Stimulated activated CD4-positive, alpha-beta T cell treated with anti-CD3 and anti-CD28 coated beads, TNF-alpha, amount 100 ng/mL, for 24 hours (primary cell): ENCODE measurements around the gene SEL1L3.

Source experiments
- DNase-seq, 3 experiments: peaks; one replicate each; pipeline ENCODE4 v3.0.0-alpha.2; 2020; ENCODE audit warnings: low read depth in 3 of 3

SEL1L3 gene

DNA sequence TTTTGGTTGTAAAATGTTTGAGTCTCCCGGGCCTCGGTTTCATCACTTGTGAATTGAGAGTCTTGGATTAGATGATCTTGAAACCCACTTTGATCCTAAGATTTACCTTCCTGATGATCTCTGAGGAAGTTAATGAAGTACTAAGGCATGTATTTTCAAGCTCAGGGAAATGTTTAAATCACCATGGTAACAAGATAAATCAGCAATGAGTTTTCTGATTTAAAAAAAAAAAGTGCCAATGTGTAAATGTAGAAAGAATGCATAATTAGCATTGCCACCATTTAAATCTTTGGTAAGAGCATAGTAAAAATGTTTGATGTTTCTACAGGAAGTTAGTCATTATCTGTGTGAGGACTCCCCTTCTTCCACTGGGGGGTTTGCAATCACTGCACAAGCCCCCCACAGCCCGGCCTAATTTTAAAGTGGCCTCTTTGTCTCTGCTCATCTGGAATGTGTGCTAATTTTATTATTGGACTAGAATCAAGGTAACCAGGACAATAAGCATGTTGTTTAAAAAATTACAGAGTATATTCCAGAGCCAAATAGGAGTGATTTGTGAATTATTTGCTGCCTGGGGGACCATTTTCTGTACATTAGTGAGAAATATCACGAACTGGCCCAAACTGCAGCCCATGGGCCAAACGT is 113.5 kb downstream of the SEL1L3 start:
- no peak for DNase-seq

DNA sequence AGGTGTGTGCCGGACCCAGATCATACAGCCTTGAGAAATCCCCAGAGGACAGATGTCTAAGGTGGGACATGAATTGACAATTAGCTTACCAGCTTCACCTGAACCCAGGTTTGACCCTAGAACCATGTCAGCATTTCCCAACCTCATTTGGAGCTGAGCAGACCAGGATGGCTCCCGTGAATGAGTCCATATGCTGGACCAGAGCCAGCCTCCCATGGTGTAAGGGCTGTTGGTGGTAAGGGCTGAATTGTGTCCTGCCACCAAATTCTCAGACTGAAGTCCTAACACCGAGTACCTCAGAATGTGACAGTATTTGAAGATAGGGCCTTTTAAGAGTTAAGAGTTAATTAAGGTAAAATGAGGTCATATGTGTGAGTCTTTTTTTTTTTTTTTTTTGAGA is 118.8 kb downstream of the SEL1L3 start:
- DNase-seq, result no peak

DNA sequence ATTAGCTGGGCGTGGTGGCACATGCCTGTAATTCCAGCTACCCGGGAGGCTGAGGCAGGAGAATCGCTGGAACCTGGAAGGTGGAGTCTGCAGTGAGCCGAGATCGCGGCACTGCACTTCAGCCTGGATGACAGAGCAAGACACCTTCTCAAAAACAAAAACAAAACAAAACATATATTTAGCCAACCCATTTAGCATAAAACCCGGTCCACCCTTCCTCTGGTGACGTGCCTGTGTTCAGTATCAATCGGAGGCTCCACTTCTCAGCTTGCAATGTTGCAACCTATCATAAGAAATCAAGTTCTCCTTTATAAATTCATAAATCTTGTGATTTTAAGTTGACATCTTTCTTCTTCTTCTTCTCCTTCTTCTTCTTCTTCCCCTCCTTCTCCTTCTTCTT is 133.2 kb downstream of the SEL1L3 start:
- DNase-seq, result no peak

DNA sequence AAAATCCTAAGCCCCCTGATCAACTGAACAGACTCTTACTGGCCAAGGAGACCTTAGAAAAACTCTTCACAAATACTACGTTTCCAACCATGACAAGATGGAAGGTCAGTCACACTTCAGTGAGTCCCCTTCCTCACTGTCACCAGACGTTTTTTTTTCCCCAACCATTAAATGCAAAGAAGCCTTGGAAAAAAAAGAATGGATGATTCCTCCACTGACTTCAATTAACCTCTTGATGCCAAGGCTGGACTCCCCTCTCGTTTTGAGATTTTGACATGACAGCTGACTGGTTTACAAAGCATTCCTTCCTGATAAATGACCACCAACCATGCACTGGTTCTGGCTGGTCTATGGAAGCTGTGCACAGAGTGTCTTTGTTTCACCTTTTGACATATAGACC is 133.9 kb downstream of the SEL1L3 start:
- DNase-seq, result no peak

DNA sequence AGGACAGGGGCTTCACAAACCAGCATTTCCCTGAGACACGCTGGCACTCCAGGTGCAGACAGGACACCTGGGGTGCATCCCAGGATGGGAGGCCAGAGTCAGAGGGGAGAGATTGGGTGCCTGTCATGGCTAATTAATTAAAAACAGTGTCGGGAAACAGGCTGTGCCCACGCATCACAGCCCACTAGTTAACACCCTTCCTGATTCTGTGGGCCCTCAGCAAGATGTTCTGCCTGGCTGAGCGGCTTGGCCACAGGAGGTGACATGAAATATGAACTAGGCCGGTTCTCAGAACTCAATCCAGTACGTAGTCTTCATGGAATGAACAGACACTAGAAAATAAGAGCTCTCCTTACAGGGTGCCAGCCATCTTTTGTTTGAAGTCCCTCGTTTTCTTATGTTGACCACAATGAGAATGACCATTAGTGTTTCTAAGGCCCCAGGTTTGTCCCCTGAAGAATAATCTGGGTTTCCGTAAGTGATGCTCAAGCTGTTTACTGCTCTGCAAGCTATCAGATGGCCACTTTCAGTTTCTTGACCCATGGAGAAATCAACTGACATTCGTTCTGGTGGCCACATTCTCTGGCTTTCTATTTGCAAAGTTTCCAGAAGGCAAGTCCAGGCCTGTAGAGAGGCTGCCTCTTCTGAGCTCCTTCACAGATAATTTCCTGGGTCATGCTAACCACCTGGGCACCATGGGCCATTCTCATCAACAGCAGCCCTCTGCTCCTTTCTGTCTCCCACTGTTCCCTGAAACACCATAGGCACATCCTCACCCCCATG is 134.9 kb downstream of the SEL1L3 start:
- DNase-seq, result no peak

DNA sequence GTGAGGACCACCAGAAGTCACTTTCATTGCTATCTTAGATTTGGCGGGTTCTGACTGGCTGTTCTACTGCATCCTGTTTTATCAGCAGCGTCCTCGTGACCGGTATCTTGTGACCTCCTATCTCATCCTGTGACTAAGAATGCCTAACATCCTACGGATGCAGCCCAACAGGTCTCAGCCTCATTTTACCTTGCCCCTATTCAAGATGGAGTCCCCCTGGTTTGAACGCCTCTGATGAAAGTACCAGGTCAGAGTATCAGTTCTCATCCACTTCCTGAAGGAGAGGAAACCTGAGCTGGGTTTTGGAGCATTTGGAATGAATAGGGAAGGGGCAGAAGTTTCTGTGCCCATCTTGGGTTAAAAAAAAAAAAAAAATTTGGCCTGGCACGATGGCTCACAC is 136.9 kb downstream of the SEL1L3 start:
- no peak for DNase-seq

DNA sequence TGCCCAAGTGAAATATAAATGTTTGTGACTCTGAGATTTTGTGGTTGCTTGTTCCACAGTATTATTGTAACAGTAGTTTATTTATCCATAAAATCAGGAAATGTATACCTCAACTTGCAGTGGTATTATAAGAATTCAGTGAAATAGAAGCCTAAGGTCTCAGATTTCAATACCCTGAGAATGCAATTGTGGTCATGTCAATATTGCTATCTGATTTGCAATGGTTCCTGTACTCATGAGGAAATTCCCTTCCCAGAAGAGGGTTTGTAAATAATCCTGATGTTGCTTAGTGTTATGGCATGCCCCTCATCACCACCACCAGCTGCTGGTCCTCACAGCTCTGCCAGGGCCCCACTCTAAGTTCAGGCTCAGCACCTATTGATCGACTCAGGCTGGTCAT is 139.4 kb downstream of the SEL1L3 start:
- DNase-seq, result no peak

DNA sequence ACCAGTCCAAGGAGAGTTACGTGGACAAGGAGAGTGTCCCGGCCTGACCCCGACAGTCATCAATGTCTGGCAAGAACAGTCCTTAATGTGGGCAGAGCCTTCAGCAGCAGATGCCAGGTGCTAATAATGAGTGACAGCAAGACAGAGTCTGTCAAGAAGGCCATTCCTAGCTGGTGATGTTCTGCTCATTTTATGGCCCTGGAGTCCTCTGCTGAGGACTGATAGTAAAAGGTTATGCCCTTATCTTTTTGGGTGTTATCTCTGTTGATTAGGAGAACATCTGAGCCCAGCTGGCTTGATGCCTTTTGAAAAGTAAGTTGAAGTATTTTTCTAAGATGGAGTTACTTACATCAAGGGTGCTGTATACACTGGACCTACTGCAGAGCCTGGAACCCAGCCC is 139.8 kb downstream of the SEL1L3 start:
- DNase-seq, result no peak

DNA sequence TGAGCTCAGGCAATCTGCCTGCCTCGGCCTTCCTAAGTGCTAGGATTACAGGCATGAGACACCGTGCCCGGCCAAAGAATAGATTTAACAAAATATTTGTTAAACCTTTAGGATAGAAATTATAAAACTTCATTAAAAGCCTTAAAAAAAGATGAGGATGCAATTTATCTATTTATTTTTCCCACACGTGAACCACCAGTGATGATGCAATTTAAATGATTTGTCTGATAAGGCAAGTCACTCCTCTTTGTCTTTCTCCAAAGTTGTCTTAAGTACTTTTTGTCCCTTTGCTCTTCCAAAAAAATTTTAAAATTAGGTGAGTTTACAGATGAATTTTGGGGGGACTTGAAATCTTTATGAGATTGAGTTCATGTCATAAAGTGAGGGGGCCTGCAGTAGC is 149.0 kb downstream of the SEL1L3 start:
- DNase-seq, result no peak

DNA sequence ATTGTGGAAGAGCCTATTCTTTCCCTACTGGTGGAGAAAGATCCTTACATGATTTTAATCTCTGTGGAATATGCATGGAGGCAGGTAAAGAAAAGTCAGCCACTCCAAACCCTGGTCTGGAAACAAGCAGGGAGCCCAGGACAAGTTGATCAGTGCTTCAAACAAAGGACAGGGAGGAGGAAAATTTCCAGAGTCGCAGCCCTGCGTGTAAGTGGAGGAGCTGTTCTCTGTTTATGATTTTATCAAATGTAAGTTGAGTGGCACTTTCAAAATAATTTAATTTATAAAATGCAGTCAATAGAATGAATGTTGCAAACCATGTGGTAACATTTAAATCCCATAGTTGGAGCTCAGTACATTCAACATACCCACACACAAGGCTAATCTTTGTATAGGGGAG is 150.2 kb downstream of the SEL1L3 start:
- DNase-seq, result no peak

DNA sequence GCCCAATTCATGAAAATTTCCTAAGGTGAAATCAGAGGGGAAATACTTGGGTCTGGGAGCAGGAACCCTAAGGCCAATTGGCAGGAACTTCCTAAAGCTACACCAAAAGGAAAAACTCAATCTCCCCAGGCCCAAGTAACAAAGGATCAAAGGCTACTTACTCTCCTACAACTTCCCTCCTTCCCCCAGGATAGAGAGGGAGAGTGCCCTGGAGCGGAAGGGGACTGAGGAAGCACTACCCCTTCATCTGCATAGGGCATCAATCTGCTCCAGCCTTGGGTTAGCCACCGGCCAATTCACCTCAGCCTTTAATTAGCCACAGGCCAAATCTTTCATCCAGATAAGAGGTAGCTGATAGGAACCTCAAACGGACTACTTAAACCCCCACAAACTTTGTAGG is 152.2 kb downstream of the SEL1L3 start:
- no peak for DNase-seq

DNA sequence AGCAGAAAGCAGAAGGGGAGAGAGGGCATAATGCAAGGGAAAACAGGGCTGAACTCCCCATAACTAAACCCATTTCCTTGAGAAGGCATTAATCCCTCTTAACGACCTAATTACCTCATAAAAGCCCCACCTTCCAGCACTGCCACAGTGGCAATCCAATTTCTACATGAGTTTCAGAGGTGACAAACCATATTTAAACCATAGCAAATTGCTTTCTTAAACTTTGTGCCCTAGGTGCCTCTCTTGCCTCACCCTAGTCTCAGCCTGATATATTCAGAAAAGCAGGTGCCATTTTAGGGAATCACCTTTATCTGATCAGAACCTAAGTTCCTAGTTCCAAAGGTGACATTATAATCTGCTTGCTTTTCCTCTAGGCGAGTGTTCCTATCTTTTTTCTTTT is 158.3 kb downstream of the SEL1L3 start:
- no peak for DNase-seq

DNA sequence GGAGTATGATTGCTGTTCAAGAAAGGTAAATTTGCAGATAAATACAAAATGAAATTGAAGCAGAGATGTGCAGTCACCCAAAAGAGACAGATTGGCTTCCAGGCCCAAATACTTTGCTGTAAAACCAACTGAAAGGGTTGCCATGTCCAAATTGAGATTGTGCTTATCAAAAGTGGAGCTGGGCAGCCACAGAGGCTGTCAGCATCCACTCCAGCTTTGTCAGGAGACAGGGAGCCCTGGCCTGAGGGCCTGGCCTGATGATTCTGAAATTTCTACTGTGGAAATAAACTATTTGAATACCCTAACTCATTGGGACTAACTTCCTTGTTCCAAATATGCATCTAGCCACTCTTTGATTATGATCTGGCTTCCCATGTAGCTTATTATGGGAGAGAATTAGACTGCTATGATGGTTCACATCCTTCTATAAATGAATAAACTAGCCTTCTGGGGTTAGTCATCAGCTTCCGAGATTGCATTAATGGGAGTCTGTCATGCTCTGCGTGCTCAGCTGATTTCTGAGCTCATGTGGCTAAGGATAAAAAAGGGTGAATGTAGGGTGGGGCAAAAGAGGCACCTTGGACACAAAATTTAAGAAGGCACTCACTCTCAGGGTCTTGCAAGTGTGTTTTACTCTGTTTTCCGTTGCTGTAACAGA is 158.9 kb downstream of the SEL1L3 start:
- DNase-seq, result no peak

DNA sequence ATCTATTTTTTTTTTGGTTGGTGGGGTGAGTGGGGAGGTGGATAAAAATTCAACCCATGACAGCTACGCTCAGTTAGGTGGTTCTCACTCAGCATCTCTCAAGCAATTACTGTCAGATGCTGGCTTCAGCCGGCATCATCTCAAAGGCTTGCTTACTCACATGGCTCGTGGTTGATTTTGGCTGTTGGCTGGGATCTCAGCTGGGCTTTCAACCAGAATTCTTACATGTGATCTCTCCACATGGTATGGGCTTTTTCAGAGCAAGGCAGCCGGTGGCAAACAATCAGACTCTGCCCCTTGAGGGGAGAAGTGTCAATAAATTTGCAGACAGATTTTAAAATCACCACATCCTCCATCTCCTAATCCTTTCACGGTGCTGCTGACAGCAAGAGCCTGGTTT is 159.9 kb downstream of the SEL1L3 start:
- DNase-seq, result no peak

DNA sequence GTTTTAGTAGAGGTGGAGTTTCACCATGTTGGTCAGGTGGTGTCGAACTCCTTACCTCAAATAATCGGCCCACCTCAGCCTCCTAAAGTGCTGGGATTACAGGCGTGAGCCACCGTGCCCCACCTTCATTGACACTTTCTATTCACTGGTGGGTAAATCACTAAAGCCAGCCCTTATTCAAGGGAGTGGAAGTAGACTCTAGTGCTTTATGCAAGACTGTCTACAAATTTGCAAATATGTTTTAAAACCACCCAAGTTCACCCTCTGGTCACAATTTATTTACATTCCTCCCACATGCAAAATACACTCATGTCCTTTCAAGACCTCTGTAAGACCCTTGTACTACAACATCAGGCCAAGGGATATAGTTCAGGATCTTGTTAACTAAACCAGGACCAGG is 162.1 kb downstream of the SEL1L3 start:
- no peak for DNase-seq

DNA sequence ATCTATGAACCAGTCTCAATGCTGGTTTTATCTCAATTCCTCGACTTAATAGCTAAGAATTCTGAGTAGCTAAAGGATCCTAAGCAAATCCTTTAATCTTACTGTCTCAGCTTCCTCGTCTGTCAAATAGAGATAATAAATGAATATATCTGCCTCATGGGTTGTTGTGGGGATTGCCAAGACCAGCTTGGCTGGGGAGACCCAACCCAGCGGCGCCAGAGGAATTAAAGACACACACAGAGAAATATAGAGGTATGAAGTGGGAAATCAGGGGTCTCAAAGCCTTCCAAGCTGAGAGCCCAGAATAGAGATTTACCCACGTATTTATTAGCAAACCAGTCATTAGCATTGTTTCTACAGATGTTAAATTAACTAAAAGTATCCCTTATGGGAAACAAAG is 165.3 kb downstream of the SEL1L3 start:
- DNase-seq, result no peak
